Peyer's patch (tissue), 4 donors: ENCODE results near the gene KRT4. TPM values are rescaled to one million over a fixed set of nuclear protein-coding genes. Genes with fewer than 3 reads are reported as not detected.

Source experiments
- DNase-seq, 3 donors: peaks; one replicate each; pipeline ENCODE4 v3.0.0-alpha.2; 2017 to 2019
- H3K27ac ChIP-seq, 4 donors: fragments of 200-600 bp; sonication (generic); one replicate each; pipeline ENCODE4 v1.5.1; 2016 to 2019
- H3K27me3 ChIP-seq, 2 donors: fragments of 200-600 bp; sonication (generic); one replicate each; pipeline ENCODE4 v1.5.1; 2019
- H3K36me3 ChIP-seq, 3 donors: fragments of 200-600 bp; sonication (generic); one replicate each; pipeline ENCODE4 v1.5.1; 2016 to 2019
- H3K4me1 ChIP-seq, 4 donors: fragments of 200-600 bp; sonication (generic); one replicate each; pipeline ENCODE4 v1.5.1; 2016 to 2019
- H3K4me3 ChIP-seq, 4 donors: fragments of 200-600 bp; sonication (generic); 1 replicate in 3 of 4; 2 replicates in 1 of 4; pipeline ENCODE4 v1.5.1; 2016 to 2019; ENCODE audit warnings: mild to moderate bottlenecking in 1 of 4
- H3K9me3 ChIP-seq, 4 donors: fragments of 200-600 bp; sonication (generic); one replicate each; pipeline ENCODE4 v1.5.1; 2016 to 2019; ENCODE audit warnings: mild to moderate bottlenecking in 1 of 4
- POLR2A ChIP-seq, 2 donors: fragments of 450-650 bp; IDR thresholded peaks; one replicate each; pipeline ENCODE4 v1.5.1; 2017; ENCODE audit warnings: antibody characterized with exemption in 2 of 2, mild to moderate bottlenecking in 2 of 2, moderate library complexity in 2 of 2
- total RNA-seq, 4 donors: library from RNA; depleted of rRNA; stranded (reverse); fragments of >200 nt; gene quantifications; one replicate each; pipeline ENCODE4 v1.1.0, GENCODE V29; 2016
- TF ChIP-seq, protein P1 (sequence below), 6 experiments: fragments of 450-650 bp in 4 of 6; fragments of 200-600 bp in 2 of 6; sonication (generic) in 1 of 6; IDR thresholded peaks; one replicate each; pipeline ENCODE4 v1.5.1; 2017 to 2019; ENCODE audit warnings: antibody characterized with exemption in 6 of 6, mild to moderate bottlenecking in 3 of 6, moderate library complexity in 1 of 6

Gene KRT4
- total RNA-seq, 4 donors from 2014 or later, result not detected

DNA sequence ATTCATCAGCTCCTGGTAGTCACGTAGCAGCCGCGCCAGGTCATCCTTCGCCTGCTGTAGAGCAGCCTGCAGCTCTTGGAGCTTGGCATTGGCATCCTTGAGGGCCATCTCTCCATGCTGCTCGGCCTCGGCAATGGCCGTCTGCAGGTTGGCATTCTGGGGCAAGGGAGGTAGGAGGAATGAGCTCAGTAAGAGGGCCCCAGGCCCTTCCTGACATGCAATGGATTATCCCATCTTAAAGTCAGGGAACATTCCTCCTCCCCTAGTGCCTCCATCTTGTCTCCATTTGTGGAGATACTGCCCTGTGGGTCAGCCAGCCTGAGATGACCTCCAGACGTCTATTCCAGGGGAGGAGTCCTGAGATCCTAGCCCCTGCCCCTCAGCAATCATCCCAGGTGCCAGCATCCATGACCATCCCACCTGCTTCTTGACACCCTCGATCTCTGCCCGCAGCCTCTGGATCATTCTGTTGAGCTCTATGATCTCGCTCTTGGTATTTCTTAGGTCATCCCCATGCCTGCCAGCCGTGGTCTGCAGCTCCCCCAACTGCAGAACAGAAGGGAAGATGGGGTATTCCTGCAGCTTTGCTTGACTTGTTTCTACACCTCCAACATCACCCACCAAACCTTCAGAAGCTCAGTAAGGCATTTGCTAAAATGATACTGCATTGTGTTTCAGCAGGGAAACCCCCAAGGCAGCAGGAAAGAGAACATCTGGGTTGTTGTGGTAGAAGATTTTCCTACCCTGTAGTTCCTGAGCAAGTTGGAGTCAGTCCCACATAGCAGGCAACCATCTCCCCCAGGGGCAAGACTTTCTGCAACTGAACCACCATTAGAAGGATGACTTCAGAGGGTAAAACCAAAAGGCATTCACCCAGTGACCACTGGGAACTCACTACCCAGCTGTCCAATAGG, 22.4 kb downstream of the KRT4 start:
- Histone ChIP-seq H3K4me3 (no peak overlapping the region), H3K36me3 (no peaks in the 10 kb centered on the region), H3K27me3 (no peaks in the 10 kb centered on the region), H3K4me1 (peaks cover 0 to 7% (median 0%) of the 10 kb centered on the region in 4 donors), H3K27ac (no peak overlapping the region), H3K9me3 (no peaks in the 10 kb centered on the region)
- no peak for DNase-seq
- TF ChIP-seq, protein P1, sequence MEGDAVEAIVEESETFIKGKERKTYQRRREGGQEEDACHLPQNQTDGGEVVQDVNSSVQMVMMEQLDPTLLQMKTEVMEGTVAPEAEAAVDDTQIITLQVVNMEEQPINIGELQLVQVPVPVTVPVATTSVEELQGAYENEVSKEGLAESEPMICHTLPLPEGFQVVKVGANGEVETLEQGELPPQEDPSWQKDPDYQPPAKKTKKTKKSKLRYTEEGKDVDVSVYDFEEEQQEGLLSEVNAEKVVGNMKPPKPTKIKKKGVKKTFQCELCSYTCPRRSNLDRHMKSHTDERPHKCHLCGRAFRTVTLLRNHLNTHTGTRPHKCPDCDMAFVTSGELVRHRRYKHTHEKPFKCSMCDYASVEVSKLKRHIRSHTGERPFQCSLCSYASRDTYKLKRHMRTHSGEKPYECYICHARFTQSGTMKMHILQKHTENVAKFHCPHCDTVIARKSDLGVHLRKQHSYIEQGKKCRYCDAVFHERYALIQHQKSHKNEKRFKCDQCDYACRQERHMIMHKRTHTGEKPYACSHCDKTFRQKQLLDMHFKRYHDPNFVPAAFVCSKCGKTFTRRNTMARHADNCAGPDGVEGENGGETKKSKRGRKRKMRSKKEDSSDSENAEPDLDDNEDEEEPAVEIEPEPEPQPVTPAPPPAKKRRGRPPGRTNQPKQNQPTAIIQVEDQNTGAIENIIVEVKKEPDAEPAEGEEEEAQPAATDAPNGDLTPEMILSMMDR (IDR thresholded peaks at IDR 0.05), result no peak
- TF ChIP-seq POLR2A (IDR thresholded peaks at IDR 0.05), result no peak

DNA sequence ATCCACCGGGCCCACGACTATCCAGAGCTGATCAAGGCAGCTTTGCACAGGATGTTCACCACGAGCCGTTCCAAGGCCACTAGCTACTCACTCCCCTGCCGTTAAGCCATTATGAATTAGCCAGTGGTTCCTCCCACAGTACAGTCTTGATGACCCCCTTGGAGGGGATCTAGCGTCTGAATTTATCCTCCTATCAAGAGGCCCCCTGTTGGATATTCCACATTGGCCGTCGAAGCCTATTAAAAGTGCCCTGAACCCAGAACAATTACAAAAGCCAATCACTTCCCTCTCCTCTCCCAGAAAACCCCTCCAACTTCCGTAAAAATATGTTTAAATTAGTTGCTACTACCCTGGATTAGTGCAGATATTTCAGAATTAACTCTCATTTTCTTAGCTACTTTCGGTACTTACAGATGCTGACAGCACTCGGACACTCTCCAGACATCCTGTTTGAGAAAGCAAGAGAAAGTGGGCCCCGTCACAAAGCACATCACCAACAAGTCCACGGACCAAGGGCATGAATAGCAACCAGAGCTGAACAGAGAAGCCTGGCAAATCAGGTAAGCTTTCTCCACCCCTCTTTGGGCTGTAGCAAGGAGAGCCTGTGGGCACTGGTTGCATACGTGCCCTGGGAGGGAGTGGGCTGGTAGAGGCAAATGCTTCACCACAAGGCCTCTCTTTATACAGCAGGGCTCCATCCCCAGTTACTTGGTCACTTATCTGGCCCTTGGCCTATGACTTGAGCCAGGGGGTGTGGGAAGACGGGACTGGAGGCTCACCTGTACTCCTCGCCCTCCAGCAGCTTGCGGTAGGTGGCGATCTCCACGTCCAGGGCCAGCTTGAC, 23.3 kb downstream of the KRT4 start:
- no peak for DNase-seq
- no peak overlapping the region for H3K27ac ChIP-seq
- H3K4me3 ChIP-seq, result no peak overlapping the region
- no peaks in the 10 kb centered on the region for H3K9me3 ChIP-seq
- no peaks in the 10 kb centered on the region for H3K27me3 ChIP-seq
- peaks cover 0 to 7% (median 0%) of the 10 kb centered on the region in 4 donors for H3K4me1 ChIP-seq
- no peak for TF ChIP-seq POLR2A (IDR thresholded peaks at IDR 0.05)
- TF ChIP-seq, protein P1 (IDR thresholded peaks at IDR 0.05), result no peak
- no peaks in the 10 kb centered on the region for H3K36me3 ChIP-seq

DNA sequence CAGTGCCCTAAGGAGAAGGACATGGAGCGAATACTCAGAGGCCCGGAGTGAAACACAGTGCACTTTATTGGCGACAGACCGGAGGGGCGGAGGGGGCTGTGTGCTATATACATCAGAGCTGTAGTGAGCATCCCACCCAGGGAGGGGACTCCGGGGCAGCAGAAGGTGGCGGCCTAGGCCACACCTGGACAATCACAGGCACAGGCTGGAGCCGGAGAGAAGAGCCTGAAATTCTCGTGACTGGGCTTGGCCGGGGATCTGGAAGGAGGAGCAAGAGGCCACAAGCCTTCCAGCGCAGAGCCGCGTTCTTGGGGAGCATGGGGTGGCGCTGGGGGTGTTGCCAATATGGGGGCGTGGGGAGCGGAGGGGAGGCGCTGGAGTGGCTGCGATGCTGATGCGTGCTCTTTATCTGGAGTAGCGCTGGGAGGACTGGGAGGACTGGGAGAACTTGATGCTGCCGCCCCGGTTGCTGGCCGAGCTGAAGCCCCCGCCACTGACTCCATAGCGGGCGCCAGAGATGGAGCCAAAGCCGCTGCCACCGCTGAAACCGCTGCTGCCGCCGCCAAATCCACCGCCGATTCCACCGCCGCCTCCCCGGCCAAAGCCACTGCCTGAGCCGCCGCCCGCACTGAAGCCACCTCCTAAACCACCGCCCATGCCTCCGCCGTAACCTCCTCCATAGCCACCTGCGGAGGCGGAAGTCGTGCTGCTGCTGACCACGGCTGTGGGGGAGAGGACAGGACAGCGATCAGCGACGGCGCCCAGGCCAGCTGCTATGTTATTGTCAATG, 24.1 kb downstream of the KRT4 start:
- Histone ChIP-seq H3K4me3 (no peak overlapping the region), H3K27me3 (no peaks in the 10 kb centered on the region), H3K4me1 (peaks cover 0 to 7% (median 0%) of the 10 kb centered on the region in 4 donors), H3K27ac (no peak overlapping the region), H3K9me3 (no peaks in the 10 kb centered on the region), H3K36me3 (no peaks in the 10 kb centered on the region)
- peak in 2 of 3 donors; percentile 54 to 58 for DNase-seq
- TF ChIP-seq, protein P1 (IDR thresholded peaks at IDR 0.05), result no peak
- TF ChIP-seq POLR2A (IDR thresholded peaks at IDR 0.05), result no peak

DNA sequence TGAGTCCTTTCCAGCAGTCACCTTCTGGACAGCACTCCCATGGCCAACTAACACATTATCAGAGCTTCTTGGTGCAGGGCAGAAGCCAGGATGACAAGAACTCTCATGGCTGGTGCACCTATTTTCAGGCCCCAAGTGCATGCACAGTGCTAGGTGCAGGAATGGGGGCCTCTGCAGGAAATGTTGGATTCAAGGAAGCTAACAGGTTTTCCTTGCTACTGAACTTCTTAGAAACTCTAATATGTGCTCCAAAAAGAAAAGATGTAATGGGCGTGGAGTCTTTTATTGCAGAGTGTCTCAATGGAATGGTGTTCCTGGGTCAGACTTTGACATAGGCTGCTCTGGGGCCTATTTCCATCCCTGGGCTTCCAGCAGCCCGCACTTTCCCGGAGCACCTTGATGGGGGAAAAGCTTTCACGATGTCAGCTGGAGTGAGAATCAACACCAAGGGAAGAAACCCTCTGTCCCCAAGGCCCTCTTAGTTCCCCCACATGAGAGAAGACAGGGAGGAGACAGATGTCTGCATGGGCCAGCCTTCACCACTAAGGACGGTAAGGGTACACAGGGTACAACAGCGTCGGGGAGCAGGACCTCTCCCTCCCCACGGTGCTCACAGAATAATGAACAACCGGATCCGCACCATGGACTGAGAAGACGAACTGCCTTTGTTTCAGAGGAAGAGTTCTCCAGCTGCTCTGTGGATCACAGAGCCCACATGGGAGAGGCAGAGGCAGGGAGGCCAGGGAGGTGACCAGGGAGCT, 24.9 kb downstream of the KRT4 start:
- DNase-seq, result no peak
- Histone ChIP-seq H3K9me3 (no peaks in the 10 kb centered on the region), H3K4me1 (peaks cover 0 to 7% (median 0%) of the 10 kb centered on the region in 4 donors), H3K36me3 (no peaks in the 10 kb centered on the region), H3K27ac (no peak overlapping the region), H3K27me3 (no peaks in the 10 kb centered on the region), H3K4me3 (no peak overlapping the region)
- TF ChIP-seq, protein P1 (IDR thresholded peaks at IDR 0.05), result no peak
- TF ChIP-seq POLR2A (IDR thresholded peaks at IDR 0.05), result no peak
